Loucy (cell line): Measurements from ENCODE around the gene HEXB.

Experiments used
- EZH2phosphoT487 ChIP-seq: fragments of 200-600 bp; IDR thresholded peaks from 2 replicates; pipeline ENCODE4 v1.6.1; 2018; ENCODE audit warnings: antibody characterized with exemption, mild to moderate bottlenecking, moderate library complexity, borderline replicate concordance
- TF ChIP-seq, protein P1 (sequence below): fragments of 200-600 bp; sonication (generic); conservative IDR thresholded peaks from 2 replicates; pipeline ENCODE4 v1.5.1; 2014; ENCODE audit warnings: mild to moderate bottlenecking, antibody characterized with exemption, low read length

DNA sequence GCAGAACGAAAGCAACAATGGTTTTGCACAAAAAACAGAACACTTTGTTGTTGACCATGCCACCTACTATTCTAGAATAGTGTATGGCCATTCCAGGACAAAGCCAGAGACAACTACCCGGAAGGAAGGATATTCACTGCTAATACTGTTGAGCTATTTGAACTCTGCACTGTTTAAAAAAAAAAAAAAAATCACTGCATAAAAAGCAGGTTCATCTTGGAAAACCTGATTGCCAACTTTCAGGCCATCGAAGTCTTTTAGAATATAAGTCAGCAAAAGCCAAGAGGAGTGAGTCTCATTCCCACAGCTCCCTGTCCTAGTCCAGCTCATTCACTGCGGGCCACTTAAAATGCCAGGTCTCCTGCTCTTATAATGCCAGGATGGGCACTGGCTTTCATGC is 48.5 kb upstream of the HEXB start:
- TF ChIP-seq, protein P1, sequence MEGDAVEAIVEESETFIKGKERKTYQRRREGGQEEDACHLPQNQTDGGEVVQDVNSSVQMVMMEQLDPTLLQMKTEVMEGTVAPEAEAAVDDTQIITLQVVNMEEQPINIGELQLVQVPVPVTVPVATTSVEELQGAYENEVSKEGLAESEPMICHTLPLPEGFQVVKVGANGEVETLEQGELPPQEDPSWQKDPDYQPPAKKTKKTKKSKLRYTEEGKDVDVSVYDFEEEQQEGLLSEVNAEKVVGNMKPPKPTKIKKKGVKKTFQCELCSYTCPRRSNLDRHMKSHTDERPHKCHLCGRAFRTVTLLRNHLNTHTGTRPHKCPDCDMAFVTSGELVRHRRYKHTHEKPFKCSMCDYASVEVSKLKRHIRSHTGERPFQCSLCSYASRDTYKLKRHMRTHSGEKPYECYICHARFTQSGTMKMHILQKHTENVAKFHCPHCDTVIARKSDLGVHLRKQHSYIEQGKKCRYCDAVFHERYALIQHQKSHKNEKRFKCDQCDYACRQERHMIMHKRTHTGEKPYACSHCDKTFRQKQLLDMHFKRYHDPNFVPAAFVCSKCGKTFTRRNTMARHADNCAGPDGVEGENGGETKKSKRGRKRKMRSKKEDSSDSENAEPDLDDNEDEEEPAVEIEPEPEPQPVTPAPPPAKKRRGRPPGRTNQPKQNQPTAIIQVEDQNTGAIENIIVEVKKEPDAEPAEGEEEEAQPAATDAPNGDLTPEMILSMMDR, result no peak
- no peak for TF ChIP-seq EZH2phosphoT487
